Measurements from ENCODE around the gene ZNF488.

Gene ZNF488

DNA sequence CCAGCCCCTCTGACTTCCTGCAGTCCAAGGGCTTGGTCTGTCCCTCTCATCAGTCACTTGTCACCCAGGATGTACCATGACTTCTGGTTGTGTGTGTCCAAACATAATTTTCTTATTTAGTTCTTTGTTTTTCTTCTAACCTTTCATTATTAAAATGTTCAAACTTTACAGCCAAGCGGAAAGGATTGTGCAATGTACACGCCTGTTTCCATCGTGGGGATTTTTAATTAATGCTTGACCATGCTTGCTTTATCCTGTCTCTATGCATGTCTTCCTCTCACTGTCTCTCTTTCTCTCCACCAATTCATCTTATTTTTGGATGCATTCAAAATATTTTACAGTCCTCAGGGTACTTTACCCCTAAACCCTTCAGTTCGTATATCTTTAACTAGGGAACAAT lies 26.2 kb upstream of the ZNF488 start:
- no peaks in the 10 kb centered on the region for H3K9me2 ChIP-seq (replicated peaks; ENCODE audit: control insufficient read depth, low read length)
- H3K79me2 ChIP-seq (ENCODE audit: control insufficient read depth, low read length): no peaks in the 10 kb centered on the region
- no peak overlapping the region for H3K27ac ChIP-seq (ENCODE audit: low read depth, low read length)
- no peak overlapping the region for H3K4me3 ChIP-seq (ENCODE audit: low read length)
- no peaks in the 10 kb centered on the region for H4K20me1 ChIP-seq (ENCODE audit: control insufficient read depth, insufficient read depth, low read depth, low read length)
- H3K27me3 ChIP-seq (ENCODE audit: control insufficient read depth, low read length): no peaks in the 10 kb centered on the region
- H3K9me3 ChIP-seq (ENCODE audit: control insufficient read depth, insufficient read depth, low read length): no peaks in the 10 kb centered on the region
- TF ChIP-seq, protein P1, sequence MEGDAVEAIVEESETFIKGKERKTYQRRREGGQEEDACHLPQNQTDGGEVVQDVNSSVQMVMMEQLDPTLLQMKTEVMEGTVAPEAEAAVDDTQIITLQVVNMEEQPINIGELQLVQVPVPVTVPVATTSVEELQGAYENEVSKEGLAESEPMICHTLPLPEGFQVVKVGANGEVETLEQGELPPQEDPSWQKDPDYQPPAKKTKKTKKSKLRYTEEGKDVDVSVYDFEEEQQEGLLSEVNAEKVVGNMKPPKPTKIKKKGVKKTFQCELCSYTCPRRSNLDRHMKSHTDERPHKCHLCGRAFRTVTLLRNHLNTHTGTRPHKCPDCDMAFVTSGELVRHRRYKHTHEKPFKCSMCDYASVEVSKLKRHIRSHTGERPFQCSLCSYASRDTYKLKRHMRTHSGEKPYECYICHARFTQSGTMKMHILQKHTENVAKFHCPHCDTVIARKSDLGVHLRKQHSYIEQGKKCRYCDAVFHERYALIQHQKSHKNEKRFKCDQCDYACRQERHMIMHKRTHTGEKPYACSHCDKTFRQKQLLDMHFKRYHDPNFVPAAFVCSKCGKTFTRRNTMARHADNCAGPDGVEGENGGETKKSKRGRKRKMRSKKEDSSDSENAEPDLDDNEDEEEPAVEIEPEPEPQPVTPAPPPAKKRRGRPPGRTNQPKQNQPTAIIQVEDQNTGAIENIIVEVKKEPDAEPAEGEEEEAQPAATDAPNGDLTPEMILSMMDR (IDR thresholded peaks at IDR 0.05; ENCODE audit: low read depth, low read length, poor library complexity, severe bottlenecking): no peak
- no peak for TF ChIP-seq EZH2phosphoT487 (IDR thresholded peaks at IDR 0.05; ENCODE audit: borderline replicate concordance, low read length)
- H3K4me2 ChIP-seq (ENCODE audit: low read length): no peak overlapping the region
- no peaks in the 10 kb centered on the region for H3K36me3 ChIP-seq (ENCODE audit: control insufficient read depth, low read length)
- peaks cover 9% of the 10 kb centered on the region for H3K4me1 ChIP-seq (ENCODE audit: control insufficient read depth, low read length)
- no peaks in the 10 kb centered on the region for H3F3A ChIP-seq (ENCODE audit: control insufficient read depth, insufficient read depth)

DNA sequence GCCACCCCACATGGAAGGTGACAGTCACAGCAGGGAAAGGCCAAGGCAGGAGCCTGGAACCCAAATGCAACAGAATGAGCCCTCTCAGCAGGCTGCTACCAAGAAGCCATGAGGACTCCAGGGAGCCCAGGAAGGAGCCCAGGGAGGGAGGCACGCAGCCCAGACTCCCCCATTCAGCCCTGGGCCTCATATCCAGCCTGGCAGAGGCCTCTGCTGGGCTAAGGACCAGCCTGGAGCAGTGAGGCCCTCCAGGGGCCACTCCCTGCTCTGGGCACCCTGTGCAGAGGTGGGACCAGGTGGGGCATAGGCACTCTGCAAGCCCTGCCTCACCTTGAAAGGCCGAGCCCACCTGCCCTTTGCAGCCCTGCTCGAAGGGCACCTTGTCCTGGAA lies 25.8 kb upstream of the ZNF488 start:
- H3K9me2 ChIP-seq (replicated peaks; ENCODE audit: control insufficient read depth, low read length): no peaks in the 10 kb centered on the region
- H3K36me3 ChIP-seq (ENCODE audit: control insufficient read depth, low read length): no peaks in the 10 kb centered on the region
- no peaks in the 10 kb centered on the region for H3K9me3 ChIP-seq (ENCODE audit: control insufficient read depth, insufficient read depth, low read length)
- peaks cover 9% of the 10 kb centered on the region for H3K4me1 ChIP-seq (ENCODE audit: control insufficient read depth, low read length)
- H3K4me3 ChIP-seq (ENCODE audit: low read length): no peak overlapping the region
- H3K4me2 ChIP-seq (ENCODE audit: low read length): no peak overlapping the region
- no peaks in the 10 kb centered on the region for H3K27me3 ChIP-seq (ENCODE audit: control insufficient read depth, low read length)
- H4K20me1 ChIP-seq (ENCODE audit: control insufficient read depth, insufficient read depth, low read depth, low read length): no peaks in the 10 kb centered on the region
- no peaks in the 10 kb centered on the region for H3F3A ChIP-seq (ENCODE audit: control insufficient read depth, insufficient read depth)
- H3K27ac ChIP-seq (ENCODE audit: low read depth, low read length): no peak overlapping the region
- no peak for TF ChIP-seq EZH2phosphoT487 (IDR thresholded peaks at IDR 0.05; ENCODE audit: borderline replicate concordance, low read length)
- TF ChIP-seq, protein P1 (IDR thresholded peaks at IDR 0.05; ENCODE audit: low read depth, low read length, poor library complexity, severe bottlenecking): no peak
- H3K79me2 ChIP-seq (ENCODE audit: control insufficient read depth, low read length): no peaks in the 10 kb centered on the region

DNA sequence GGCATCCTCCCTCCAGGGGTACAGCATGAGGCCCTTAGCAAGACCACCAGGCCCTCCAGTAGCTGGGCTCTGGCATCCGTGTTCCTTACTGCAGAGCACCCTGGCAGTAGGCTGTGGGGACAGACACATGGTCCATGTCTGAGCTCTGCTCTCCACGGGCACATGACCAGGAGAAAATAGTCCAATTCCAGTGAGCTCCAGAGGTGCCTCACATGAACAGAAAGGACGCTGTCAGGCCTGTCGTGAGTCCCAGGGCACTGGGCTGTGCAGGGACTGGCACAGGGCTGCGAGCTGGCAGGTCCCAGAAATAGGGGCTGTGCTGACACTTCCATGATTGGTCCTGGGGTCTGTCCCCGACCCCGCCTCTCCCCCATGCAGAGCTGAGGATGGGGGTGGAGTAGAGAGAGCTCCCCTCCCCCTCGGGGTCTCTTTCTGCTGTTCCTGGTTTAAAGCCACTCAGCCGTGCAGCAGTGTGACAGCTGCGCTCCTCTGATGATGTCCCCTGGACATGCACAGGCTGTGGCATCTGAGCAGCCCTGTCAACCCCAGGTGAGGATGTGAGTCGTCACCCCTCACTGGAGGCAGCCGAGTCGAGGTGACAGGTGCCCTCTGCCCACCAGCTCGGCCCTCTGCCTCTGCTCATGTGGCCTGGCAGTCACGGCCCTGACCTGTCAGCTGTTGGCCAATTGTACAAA lies 25.2 kb upstream of the ZNF488 start:
- no peaks in the 10 kb centered on the region for H3K27me3 ChIP-seq (ENCODE audit: control insufficient read depth, low read length)
- no peak overlapping the region for H3K27ac ChIP-seq (ENCODE audit: low read depth, low read length)
- H3K4me1 ChIP-seq (ENCODE audit: control insufficient read depth, low read length): peaks cover 9% of the 10 kb centered on the region
- H3K36me3 ChIP-seq (ENCODE audit: control insufficient read depth, low read length): no peaks in the 10 kb centered on the region
- no peaks in the 10 kb centered on the region for H4K20me1 ChIP-seq (ENCODE audit: control insufficient read depth, insufficient read depth, low read depth, low read length)
- no peak overlapping the region for H3K4me3 ChIP-seq (ENCODE audit: low read length)
- H3K9me2 ChIP-seq (replicated peaks; ENCODE audit: control insufficient read depth, low read length): no peaks in the 10 kb centered on the region
- no peaks in the 10 kb centered on the region for H3F3A ChIP-seq (ENCODE audit: control insufficient read depth, insufficient read depth)
- no peak overlapping the region; the same call in 1 of the 2 replicates for H3K4me2 ChIP-seq (ENCODE audit: low read length)
- TF ChIP-seq, protein P1 (IDR thresholded peaks at IDR 0.05; ENCODE audit: low read depth, low read length, poor library complexity, severe bottlenecking): no peak
- no peak for TF ChIP-seq EZH2phosphoT487 (IDR thresholded peaks at IDR 0.05; ENCODE audit: borderline replicate concordance, low read length)
- H3K79me2 ChIP-seq (ENCODE audit: control insufficient read depth, low read length): no peaks in the 10 kb centered on the region
- H3K9me3 ChIP-seq (ENCODE audit: control insufficient read depth, insufficient read depth, low read length): no peaks in the 10 kb centered on the region
